ENCODE measurements around the gene WFS1. TPM values are rescaled to one million over a fixed set of nuclear protein-coding genes. Genes with fewer than 3 reads are reported as not detected.

WFS1 gene
- total and polyA plus RNA-seq, 2 of the 4 experiments (the other 2 are of a cell fraction) = 9.7 to 42.4 TPM

- no peak for TF ChIP-seq CEBPB (IDR thresholded peaks at IDR 0.05; ENCODE audit: low read depth, low read length)
These were observed 12.2 kb upstream of the WFS1 start (continued) for GRCh38 chr4:6257247-6258025.

DNA sequence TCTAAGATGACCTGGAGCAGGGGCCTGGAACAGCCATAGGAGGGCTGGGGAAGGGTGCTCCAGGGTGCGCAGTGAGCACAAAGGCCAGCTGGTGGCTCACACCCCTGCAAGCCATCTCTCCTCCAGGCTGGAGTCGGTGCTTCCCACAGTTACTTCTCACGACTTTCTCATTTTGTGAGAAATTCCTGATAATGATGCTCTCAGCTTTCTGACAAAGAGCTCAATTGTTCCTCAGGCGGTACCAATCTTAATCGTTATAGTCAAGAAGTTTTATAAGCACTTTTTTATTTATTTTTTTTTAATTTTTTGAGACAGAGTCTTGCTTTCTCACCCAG is 11.7 kb upstream of the WFS1 start:
- in situ Hi-C loops (cut with MboI; ENCODE audit: low sequenced_read_pairs) = loop anchor here (10.0 kb wide), 1 partner anchor 287 kb away; no protein-coding TSS in a partner anchor
- no peaks in the 10 kb centered on the region for H3K9me3 ChIP-seq (ENCODE audit: control insufficient read depth, insufficient read depth, low read length)
- no peak overlapping the region for H2BK120ac ChIP-seq (ENCODE audit: low read depth, low read length)
- H4K20me1 ChIP-seq (ENCODE audit: insufficient read depth, low read length) = no peaks in the 10 kb centered on the region
- no peak overlapping the region for H2BK15ac ChIP-seq (ENCODE audit: low read depth, low read length)
- no peak overlapping the region for H2AFZ ChIP-seq (replicated peaks; ENCODE audit: low read length, poor library complexity)
- no peak overlapping the region for H3K23ac ChIP-seq (ENCODE audit: low read depth, low read length)
- no peak overlapping the region for H2BK20ac ChIP-seq (ENCODE audit: low read depth, low read length)
- ATAC-seq (ENCODE audit: low read depth) (no peak), DNase-seq (no peak)
- no peak overlapping the region for H3K27ac ChIP-seq (ENCODE audit: insufficient read depth, low read length)
- H3K27me3 ChIP-seq (ENCODE audit: control insufficient read depth, insufficient read depth, low read length) = peaks cover 21% of the 10 kb centered on the region
- dilution Hi-C loops (cut with HindIII; ENCODE audit: low sequenced_read_pairs, unreplicated experiment) = no loop called here
- H2AK5ac ChIP-seq (ENCODE audit: low read depth, low read length) = no peak overlapping the region
- H3K56ac ChIP-seq (ENCODE audit: extremely low read depth, insufficient read depth, low read length) = no peak overlapping the region
- no peak overlapping the region for H3K4me3 ChIP-seq (ENCODE audit: insufficient read depth, low read depth, low read length)
- intact Hi-C loops (cut with micrococcal nuclease) = no loop called here
- H3K36me3 ChIP-seq (ENCODE audit: control insufficient read depth, insufficient read depth, low read length) = no peaks in the 10 kb centered on the region
- no peaks in the 10 kb centered on the region for H3K79me1 ChIP-seq (ENCODE audit: low read depth in 1 of 2, low read length in 2 of 2)
- no peak overlapping the region for H3K9ac ChIP-seq (ENCODE audit: low read depth, low read length)
- BruUV-seq (replicated peaks) = no TSS peak
- H3K4me2 ChIP-seq (ENCODE audit: low read depth, low read length) = no peak overlapping the region
- H2BK5ac ChIP-seq (ENCODE audit: low read depth, low read length, poor library complexity, severe bottlenecking) = no peak overlapping the region
- H4K5ac ChIP-seq (ENCODE audit: low read depth, low read length) = no peak overlapping the region
- H4K91ac ChIP-seq (ENCODE audit: insufficient read depth, low read depth, low read length) = no peak overlapping the region
- TF ChIP-seq SMC3 (IDR thresholded peaks at IDR 0.05; ENCODE audit: low read depth, low read length) = no peak
- TF ChIP-seq, protein P1, sequence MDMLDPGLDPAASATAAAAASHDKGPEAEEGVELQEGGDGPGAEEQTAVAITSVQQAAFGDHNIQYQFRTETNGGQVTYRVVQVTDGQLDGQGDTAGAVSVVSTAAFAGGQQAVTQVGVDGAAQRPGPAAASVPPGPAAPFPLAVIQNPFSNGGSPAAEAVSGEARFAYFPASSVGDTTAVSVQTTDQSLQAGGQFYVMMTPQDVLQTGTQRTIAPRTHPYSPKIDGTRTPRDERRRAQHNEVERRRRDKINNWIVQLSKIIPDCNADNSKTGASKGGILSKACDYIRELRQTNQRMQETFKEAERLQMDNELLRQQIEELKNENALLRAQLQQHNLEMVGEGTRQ (IDR thresholded peaks at IDR 0.05; ENCODE audit: low read depth, low read length) = no peak
- ChIA-PET POLR2A (ENCODE audit: unreplicated experiment) (no interaction called here), CTCF (interaction anchor here (0.7 to 1.1 kb wide), 3 partner anchors 67 to 74 kb away, joined by 3 to 6 read pairs (median 4); no protein-coding TSS in a partner anchor)
- no peaks in the 10 kb centered on the region for H3K4me1 ChIP-seq (ENCODE audit: control insufficient read depth, insufficient read depth, low read length)
- H3K9me1 ChIP-seq (ENCODE audit: insufficient read depth, low read length) = no peaks in the 10 kb centered on the region
- H2AK9ac ChIP-seq (replicated peaks; ENCODE audit: low read depth, low read length, poor library complexity) = no peak overlapping the region
- H3K18ac ChIP-seq (ENCODE audit: low read depth, low read length) = no peak overlapping the region
- no CpG with 5 or more reads among the region's 5 CpGs for WGBS, 2 experiments (ENCODE audit: extremely low coverage in 2 of 2, insufficient read length in 1 of 2)
- no peak overlapping the region for H3K14ac ChIP-seq (replicated peaks; ENCODE audit: low read depth, low read length)
- no peak overlapping the region for H4K8ac ChIP-seq (ENCODE audit: low read depth in 2 of 2, low read length in 2 of 2)
- H3K4ac ChIP-seq (ENCODE audit: low read depth, low read length) = no peak overlapping the region

Measured in IMR-90 (cell line).